NK-92 (cell line): Measurements from ENCODE around the gene KCTD18.

Experiments
- DNase-seq: peaks from one replicate; lab custom pipeline; 2025; ENCODE audit not compliant: unreplicated experiment; lab: John Stamatoyannopoulos, UW

KCTD18 gene

DNA sequence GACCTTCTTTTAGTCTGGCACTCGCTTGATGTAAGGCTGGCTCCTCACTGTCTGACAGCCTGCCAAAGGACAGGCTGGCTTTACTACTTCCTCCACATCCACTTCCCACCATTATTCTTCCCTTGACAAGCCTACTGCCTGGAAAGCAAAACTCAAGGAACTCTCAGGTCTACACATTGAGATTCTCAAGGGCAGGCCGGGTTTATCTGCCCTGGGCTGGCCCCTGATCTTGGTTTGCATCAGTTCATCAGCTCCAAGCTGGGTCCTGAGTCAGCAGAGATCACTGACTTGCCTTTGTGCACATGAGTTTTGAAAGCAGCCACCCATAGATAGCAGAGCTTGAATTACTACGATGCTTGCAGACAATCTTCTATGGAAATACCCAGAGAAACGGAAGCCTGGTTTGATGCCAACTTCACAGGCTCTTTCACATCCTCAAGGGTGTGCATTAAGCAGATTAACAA is 53.9 kb downstream of the KCTD18 start:
- no peak for DNase-seq

DNA sequence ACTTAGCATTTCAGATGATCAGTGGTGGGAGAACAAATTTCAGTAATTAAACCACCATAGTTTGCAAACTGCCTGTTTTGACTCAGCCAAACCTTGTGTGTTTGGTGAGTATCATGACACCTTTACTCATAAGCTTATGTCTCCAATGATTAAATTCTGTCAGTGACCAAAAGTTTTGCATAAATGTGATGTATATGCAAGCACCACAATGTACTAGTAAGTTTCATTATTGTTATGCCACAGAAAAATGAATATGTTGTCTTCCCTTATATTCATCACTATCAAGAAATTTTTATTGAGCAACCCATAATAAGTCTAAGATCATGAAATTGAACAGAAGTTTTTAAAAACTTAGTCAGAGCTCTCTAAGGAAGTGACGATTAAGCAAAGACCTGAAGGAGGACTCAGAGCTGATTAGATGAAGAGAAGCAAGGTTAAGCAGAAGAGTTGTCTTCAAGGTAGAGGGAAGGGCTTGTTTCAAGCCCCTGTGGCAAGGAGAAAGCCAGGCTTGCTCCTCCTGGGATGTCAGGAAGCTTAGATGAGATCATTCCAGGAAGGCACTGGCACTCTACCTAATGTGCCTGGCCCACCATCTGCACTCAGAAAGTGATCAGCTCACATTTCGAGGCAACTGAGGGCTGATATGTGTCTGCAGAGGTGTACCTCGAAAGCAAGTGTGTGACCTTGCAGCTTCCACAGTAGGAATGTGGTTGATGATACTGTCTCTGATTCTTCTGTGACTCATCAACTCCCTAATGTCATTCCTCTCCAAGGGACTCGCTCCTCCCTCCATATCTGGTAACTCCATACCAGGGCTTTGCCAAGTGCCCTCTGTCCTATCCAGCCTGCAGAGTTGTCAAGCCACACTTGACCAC is 54.7 kb downstream of the KCTD18 start:
- no peak for DNase-seq

DNA sequence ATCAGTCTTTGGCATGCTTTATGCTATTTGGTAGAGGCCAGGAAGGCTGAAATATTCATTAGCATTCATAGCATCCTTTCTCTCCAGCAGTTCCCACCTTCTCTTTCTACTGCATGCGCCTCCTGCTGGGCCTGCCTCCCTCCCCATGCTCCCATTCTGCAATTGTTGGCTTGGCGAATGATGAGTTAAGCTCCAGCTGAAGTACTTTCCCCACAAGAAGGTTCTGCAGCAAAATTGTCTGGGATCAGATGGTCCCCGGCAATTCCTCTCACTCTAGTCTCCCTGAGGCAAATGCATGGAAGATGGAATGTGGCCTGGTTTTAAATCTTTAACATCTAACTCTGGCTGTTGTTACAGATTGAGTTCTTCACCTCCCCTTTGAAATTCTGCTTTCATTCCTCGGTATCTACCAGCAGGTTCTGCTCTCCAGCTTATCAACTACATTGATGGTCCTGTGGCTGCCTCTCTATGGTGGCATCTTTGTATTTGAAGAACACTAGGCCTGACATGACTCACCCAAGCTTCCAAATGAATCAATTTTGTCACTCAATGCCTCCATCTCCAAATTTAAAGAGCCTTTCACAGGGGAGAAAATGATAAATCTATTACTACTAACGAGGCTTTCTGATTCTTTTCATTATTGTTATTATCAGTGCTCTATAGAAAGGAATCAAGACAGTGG is 55.9 kb downstream of the KCTD18 start:
- no peak for DNase-seq

DNA sequence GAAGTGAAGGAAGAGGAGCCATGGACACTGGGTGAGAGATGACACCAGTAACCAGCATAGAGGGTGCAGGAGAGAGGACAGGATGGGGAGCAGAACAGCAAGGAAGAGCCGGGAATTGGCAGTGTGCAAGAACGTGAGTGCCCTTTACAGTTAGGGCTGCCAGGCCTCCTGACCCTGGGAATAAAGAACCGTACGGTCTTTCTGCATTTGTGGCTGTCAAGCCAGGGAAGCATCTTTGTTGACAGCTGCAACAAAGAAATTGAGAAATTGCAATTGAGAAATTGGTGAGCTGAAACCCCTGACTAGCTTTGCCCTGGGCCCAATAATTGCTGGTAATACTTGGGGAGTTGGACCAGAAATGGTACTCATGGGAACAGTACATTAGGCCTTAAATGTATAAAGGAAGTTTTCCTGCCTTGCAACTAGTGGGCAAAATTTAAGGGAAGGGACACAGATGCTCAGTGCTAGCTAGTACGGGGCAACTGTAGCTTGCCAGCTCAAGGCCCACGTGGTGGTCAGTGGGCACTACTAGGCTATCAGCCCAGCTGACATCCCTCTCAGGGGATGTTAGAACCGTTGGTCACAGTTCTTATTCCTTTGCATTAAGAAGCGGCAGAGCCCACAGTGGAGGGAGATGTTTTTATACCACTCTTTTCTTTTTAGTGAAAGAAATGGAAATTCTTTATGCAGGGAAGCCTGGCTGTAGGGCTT is 56.6 kb downstream of the KCTD18 start:
- no peak for DNase-seq

DNA sequence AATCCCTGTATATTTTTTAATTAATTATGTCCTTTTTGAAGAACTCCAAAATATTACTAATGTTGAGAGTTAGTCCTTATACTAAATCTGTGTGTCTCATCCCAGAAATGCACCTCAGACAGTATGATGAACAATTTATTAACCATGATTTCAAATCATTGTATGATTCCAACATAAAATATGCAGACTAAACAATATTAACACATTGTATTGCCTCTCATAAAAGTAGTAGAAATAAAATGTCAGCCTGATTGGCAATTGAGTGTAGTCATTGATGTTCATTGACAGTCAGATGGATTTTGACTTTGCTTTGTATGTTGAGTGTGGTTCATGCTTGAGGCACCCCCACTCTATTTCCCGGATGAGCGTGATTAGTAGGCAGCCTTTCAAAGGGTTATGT is 57.5 kb downstream of the KCTD18 start:
- no peak for DNase-seq

DNA sequence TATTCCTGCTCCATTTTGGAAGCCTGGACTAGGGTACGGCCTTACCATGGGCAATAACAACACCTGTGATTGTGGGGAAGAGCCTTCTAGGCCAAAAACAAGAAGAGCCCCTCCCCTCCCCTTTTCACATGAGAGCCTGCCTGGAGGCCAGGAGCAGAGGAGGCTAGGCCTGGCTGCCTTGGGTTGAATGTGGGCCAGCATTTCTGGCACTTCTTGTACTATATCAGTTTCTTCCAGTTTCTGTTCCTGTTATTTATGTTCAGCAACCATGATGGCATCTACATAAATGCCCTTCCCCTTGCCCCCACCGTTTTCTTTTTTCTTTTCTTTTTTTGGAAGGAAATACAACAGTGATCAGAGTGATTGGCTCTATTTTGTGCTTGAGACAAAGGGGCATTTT is 58.4 kb downstream of the KCTD18 start:
- no peak for DNase-seq

DNA sequence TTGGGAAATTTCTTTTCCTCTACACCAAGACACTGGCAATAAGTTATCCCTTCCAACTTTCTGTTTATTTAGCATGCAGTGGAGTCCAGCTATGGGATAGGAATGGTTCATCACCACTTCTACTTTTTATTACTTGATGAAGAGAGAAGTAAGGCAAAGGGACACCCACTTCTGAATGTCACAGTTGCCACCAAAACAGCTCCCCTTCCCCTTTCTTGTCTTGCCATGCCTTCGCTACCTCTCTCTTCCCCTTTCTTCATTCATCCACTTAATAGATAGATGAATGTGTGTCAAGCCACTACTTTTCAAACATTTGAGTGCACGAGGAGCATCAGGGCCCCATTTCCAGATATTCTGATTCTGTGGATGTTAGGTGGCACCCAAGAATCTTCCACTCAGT is 59.6 kb downstream of the KCTD18 start:
- DNase-seq, result no peak

DNA sequence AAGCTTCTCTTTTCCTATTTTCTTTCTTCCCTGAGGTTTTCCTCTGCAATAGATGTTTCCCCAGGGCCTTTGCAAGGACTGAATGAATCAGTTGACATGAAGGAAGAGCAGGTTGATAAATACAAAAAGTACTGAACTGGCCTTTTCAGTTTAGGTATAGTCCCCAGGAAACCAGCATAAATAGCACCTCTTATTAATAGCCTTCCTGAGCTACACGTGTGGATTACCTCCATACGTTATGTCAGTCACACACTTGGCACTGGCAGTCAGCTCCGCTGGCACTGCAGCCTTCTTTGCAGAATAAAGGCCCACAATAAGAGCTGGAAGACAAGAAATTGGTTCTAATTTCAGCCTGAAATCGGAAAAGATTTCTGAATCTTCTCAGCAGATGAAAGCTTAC is 60.7 kb downstream of the KCTD18 start:
- DNase-seq, result no peak

DNA sequence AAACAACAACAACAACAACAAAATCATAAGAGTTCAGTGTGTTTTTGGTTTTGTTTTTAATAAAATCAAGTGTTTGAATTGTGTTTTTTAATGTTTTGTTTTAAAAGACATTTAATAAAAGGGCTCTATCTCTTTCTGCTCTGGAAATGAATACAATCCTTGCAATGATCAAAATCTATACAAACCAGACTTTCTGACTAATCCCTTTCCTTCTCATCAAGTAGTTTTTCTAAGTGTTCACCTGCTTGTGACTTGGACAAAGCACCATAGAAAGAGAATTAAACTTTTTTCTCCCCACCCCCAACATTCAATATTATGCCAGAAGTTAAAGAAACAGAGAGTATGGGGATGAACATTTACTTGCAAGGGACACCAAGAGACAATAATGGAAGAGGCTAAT is 61.4 kb downstream of the KCTD18 start:
- DNase-seq, result no peak

DNA sequence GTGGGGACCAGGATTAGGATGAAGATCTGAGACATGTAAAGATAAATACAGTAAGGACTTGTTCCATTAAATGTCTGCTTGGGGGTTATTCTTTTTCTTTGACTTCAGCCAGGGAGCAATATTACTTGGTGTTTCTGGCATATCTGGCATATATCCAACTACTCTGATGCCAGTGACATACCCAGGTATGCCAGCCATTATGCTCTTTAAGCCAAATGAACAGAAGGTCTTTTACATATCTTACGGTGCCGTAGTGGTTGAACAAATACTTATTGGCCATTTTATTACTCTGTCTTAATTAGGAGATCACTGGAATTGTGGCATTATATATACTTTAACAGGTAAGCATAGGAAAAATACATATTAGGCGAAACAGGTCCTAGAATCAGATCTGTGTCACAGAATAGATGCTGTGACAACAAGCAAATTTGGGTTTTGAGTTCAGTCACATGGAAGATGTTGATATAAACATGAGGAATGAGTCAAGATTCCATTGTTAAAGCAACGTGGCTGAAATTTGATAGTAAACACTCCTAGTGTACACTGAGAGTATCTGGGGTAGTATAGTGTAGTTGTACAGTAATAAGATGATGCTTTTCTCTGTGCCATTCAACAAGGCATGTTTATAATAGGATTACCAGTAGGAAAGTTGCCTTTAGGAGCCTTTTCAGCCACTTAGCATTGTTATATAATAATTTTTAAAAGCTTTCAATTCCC is 62.6 kb downstream of the KCTD18 start:
- no peak for DNase-seq

DNA sequence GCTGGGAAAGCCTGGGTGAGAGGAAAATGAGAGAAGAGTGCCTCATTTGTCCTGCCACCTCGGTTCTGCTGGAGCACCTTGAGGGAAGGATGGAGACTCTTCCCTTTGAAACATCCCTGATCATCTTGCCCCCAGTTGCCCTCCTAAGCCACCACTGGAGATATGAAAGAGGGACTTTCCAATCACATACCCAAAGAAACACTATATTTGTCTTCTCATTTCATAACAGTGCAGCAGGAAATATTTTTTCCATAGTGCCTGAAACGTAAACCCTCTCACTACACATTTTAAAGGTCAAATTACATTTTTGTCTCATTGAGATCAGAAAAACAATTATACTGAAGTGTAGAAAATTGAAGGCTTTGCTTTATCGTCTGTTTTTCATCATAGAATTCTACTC is 63.3 kb downstream of the KCTD18 start:
- no peak for DNase-seq

DNA sequence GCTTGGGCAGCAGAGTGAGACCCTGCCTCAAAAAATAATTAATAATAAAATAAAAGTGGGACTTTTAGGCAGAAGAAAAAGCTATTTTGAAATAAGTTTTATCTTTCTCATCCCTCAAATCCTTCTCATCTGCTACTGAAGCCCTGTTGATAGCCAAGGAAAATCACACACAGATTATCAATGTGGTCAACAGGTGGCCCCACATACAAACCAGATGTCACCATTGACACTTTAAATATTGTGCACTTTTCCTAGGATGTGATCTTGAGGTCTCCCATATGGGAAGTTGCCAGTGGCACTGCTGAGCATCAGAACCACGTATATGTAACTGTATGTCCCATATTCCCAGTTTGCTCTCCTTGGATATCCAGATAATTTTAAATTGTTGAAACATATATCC is 64.6 kb downstream of the KCTD18 start:
- DNase-seq, result no peak

DNA sequence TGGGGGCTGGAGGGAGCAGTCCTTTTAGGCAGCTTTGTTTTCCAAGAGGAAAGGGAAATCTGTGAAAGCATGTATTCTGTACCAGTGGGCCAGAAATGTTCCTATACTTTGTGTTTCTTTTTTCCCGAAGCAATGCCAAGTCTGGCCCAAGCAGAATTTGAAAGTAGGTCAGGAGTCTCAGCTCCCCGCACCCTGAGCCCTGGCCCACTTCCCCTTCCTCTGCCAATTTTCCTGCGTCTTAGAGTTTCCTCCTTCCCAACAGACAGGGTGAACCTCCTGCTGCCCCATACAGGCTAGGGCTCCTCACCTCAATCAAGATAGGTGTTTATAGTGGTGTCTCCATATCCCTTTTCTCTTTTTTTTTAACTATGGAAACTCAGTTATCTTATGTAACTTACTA is 65.3 kb downstream of the KCTD18 start:
- DNase-seq, result no peak

DNA sequence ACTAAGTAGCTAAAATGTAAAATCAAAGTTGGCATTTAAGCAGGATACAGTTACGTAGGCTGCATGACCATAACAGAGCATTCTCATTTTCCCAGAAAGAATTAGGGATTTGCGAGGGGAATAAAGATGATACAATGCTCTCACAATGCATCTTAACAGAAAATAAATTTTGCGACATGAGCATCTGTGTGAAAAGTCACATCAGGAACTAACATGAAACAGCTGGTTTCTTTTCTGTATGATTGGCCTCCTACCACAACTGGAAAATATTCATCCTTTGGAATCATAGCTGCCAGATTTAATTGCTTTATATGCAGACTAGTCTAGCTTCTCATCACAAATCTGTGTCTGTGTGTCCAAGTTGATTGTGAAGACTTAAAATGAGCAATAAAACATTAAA is 66.0 kb downstream of the KCTD18 start:
- DNase-seq, result no peak

DNA sequence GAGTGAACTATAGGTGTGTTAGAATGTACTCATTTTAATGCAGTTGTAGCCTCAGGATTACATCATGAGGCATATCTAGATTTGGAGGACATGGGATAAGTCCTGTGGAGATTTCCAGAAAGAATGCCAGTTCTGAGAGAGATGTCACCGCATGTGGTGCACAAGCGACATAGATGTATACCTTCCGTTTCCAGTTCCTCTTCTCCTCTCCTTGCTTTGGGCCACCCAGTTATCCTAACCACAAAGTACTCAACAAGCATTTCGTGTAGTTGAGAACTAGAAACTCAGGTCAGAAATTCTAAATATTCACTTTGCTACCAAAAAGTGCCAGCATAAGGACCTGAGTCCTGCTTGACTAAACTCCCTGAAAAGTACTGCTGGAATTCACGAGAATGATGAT is 66.5 kb downstream of the KCTD18 start:
- DNase-seq, result no peak

DNA sequence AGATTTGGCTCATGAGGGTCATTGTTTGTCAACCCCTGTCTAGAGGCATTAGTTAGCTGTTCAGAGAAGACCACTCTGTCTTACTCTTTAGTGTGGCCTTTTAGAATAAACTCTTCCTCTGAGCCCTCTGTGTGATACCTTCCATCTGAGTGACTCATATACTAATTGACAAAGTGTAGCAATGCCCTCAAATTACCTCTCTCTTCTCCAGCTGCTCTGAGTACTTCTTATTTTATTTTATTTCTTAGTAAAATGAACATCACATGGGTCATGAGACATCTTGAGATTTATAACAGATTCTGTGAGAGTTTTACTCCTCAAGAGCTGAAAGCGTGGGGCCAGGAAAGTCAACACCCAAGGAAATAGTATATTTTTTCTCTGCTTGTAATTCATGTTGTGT is 67.4 kb downstream of the KCTD18 start:
- no peak for DNase-seq

DNA sequence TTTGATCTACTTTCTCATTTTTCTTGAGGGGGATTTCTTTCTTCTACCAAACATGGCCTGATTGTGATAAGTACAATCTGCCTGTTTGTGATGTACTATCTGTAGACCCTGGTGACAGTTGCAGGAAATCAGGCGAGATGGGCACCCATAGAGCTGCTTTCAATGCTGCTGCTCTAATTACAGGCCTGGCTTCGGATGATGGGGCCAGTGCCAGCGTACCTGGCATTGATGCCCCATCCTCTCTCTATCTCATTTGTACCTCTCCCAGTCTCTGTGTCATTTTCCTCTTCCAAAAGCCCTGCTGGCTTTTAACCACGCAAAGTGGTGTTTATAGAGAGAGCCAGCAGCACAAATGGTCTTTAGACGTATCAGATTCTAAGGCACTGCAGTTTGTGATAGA is 69.9 kb downstream of the KCTD18 start:
- DNase-seq, result no peak
